Karpas-422 (cell line): ENCODE data around the gene NKG7. TPM values are rescaled to one million over a fixed set of nuclear protein-coding genes. Genes with fewer than 3 reads are reported as not detected.

ENCODE experiments used
- DNase-seq: peaks from one replicate; pipeline ENCODE4 v3.0.0-alpha.2; 2015
- H2AFZ ChIP-seq: fragments of 200-600 bp; sonication (generic); 2 replicates; pipeline ENCODE4 v1.6.1; 2014; ENCODE audit warnings: antibody characterized with exemption, low read length, mixed read lengths
- H3K27ac ChIP-seq: fragments of 200-600 bp; sonication (generic); 2 replicates; pipeline ENCODE4 v1.5.1; 2014; ENCODE audit warnings: mild to moderate bottlenecking, low read length, moderate library complexity
- H3K27me3 ChIP-seq: fragments of 200-600 bp; sonication (generic); 2 replicates; pipeline ENCODE4 v1.6.1; 2014; ENCODE audit warnings: low read length, mixed read lengths
- H3K36me3 ChIP-seq: fragments of 200-600 bp; sonication (generic); 2 replicates; pipeline ENCODE4 v1.6.1; 2014; ENCODE audit warnings: low read length, mixed read lengths; ENCODE audit not compliant: insufficient read depth
- H3K4me1 ChIP-seq: fragments of 200-600 bp; sonication (generic); 2 replicates; pipeline ENCODE4 v1.6.1; 2014; ENCODE audit warnings: mild to moderate bottlenecking, low read length, mixed read lengths
- H3K4me2 ChIP-seq: fragments of 200-600 bp; sonication (generic); 2 replicates; pipeline ENCODE4 v1.6.1; 2014; ENCODE audit warnings: low read length, low read depth, mild to moderate bottlenecking; ENCODE audit not compliant: poor library complexity, severe bottlenecking
- H3K4me3 ChIP-seq: fragments of 200-600 bp; sonication (generic); 2 replicates; pipeline ENCODE4 v1.5.1; 2014; ENCODE audit warnings: mild to moderate bottlenecking, antibody characterized with exemption, low read length, mixed read lengths
- H3K79me2 ChIP-seq: fragments of 200-600 bp; sonication (generic); 2 replicates; pipeline ENCODE4 v1.6.1; 2014; ENCODE audit warnings: mild to moderate bottlenecking, low read length, mixed read lengths
- H3K9ac ChIP-seq: fragments of 200-600 bp; sonication (generic); 2 replicates; pipeline ENCODE4 v1.6.0; 2014; ENCODE audit warnings: low read length
- H3K9me2 ChIP-seq: fragments of 200-600 bp; sonication (generic), shearing (Covaris generic); replicated peaks from 2 replicates; pipeline ENCODE4 v1.6.0; 2014; ENCODE audit warnings: mild to moderate bottlenecking, low read length, moderate library complexity; ENCODE audit not compliant: insufficient read depth
- H3K9me3 ChIP-seq: fragments of 300-700, 200-600 bp; sonication (generic); 2 replicates; pipeline ENCODE4 v1.6.1; 2014; ENCODE audit warnings: low read length, mixed read lengths
- H4K20me1 ChIP-seq: fragments of 200-600 bp; sonication (generic); 2 replicates; pipeline ENCODE4 v1.6.1; 2014; ENCODE audit warnings: mild to moderate bottlenecking, antibody characterized with exemption, low read length, low read depth; ENCODE audit not compliant: insufficient read depth
- total RNA-seq: library from RNA; depleted of rRNA; stranded (reverse); fragments of >200 nt; shearing (Covaris generic); gene quantifications from 2 replicates; pipeline ENCODE4 v1.2.3, GENCODE V29; 2014; ENCODE audit warnings: low replicate concordance

Gene NKG7
- total RNA-seq, 1 experiment from 2014 or later: not detected

- Histone ChIP-seq H4K20me1 (no peaks in the 10 kb centered on the region), H3K4me1 (peaks cover 31% of the 10 kb centered on the region)
These were observed 25.1 kb downstream of the NKG7 start for GRCh38 chr19:51347209-51347928.

GRCh38 chr19:51346742-51347141 is 25.7 kb downstream of the NKG7 start:
- Histone ChIP-seq H3K9me3 (no peaks in the 10 kb centered on the region), H3K4me2 (no peak overlapping the region), H3K4me3 (no peak overlapping the region), H3K9ac (no peak overlapping the region), H2AFZ (no peak overlapping the region), H3K79me2 (no peaks in the 10 kb centered on the region), H3K27ac (no peak overlapping the region), H3K4me1 (peaks cover 31% of the 10 kb centered on the region), H3K27me3 (no peaks in the 10 kb centered on the region), H3K36me3 (peaks cover 25% of the 10 kb centered on the region), H4K20me1 (no peaks in the 10 kb centered on the region), H3K9me2 (no peaks in the 10 kb centered on the region)
- DNase-seq: no peak

More at GRCh38 chr19:51347209-51347928, 25.1 kb downstream of the NKG7 start:
- Histone ChIP-seq H3K9ac (no peak overlapping the region), H2AFZ (no peak overlapping the region), H3K79me2 (no peaks in the 10 kb centered on the region), H3K27ac (no peak overlapping the region), H3K9me2 (no peaks in the 10 kb centered on the region), H3K36me3 (peaks cover 30% of the 10 kb centered on the region), H3K4me3 (no peak overlapping the region), H3K27me3 (no peaks in the 10 kb centered on the region), H3K9me3 (no peaks in the 10 kb centered on the region), H3K4me2 (no peak overlapping the region)
- DNase-seq: no peak

- H3K36me3 ChIP-seq: peaks cover 15% of the 10 kb centered on the region
- no peaks in the 10 kb centered on the region for H3K79me2 ChIP-seq
- DNase-seq: no peak
- H3K9ac ChIP-seq: peak overlapping the region; percentile 44
- H3K9me2 ChIP-seq: no peaks in the 10 kb centered on the region
- no peaks in the 10 kb centered on the region for H3K27me3 ChIP-seq
- H2AFZ ChIP-seq: no peak overlapping the region
- H3K9me3 ChIP-seq: no peaks in the 10 kb centered on the region
- H3K4me3 ChIP-seq: no peak overlapping the region
- no peaks in the 10 kb centered on the region for H4K20me1 ChIP-seq
- peak overlapping the region; percentile 69 for H3K27ac ChIP-seq
- H3K4me1 ChIP-seq: peaks cover 31% of the 10 kb centered on the region
- H3K4me2 ChIP-seq: peak overlapping the region; percentile 40
These were observed 27.3 kb downstream of the NKG7 start for GRCh38 chr19:51345076-51345620.

- Histone ChIP-seq H2AFZ (no peak overlapping the region), H3K36me3 (peaks cover 8% of the 10 kb centered on the region; the same call in 1 of the 2 replicates), H3K9me2 (no peaks in the 10 kb centered on the region), H3K79me2 (no peaks in the 10 kb centered on the region), H3K4me2 (peak overlapping the region; percentile 40), H3K4me1 (peaks cover 44% of the 10 kb centered on the region), H3K9ac (no peak overlapping the region), H3K27me3 (no peaks in the 10 kb centered on the region), H3K27ac (no peak overlapping the region), H3K9me3 (no peaks in the 10 kb centered on the region), H3K4me3 (no peak overlapping the region), H4K20me1 (no peaks in the 10 kb centered on the region)
- peak; percentile 54 for DNase-seq
These were observed 29.6 kb downstream of the NKG7 start for GRCh38 chr19:51342631-51343569.

- peaks cover 4% of the 10 kb centered on the region; the same call in 1 of the 2 replicates for H3K36me3 ChIP-seq
- no peaks in the 10 kb centered on the region for H3K27me3 ChIP-seq
- H3K9ac ChIP-seq: no peak within 1 kb of the TSS
- no peaks in the 10 kb centered on the region for H4K20me1 ChIP-seq
- no peaks in the 10 kb centered on the region for H3K9me2 ChIP-seq
- no peak within 1 kb of the TSS for H3K27ac ChIP-seq
- no peaks in the 10 kb centered on the region for H3K9me3 ChIP-seq
- no peak within 1 kb of the TSS for H3K4me2 ChIP-seq
- H3K4me3 ChIP-seq: no peak within 1 kb of the TSS
- no peaks in the 10 kb centered on the region for H3K79me2 ChIP-seq
- DNase-seq: peak; percentile 55
- no peak within 1 kb of the TSS for H2AFZ ChIP-seq
- peaks cover 44% of the 10 kb centered on the region for H3K4me1 ChIP-seq
These were observed 30.4 kb downstream of the NKG7 start, which contains the start of gene VSIG10L for GRCh38 chr19:51341976-51342580. Gene VSIG10L, minus strand, starts transcription at chr19:51342139. Its CDS starts 15 bp downstream, at chr19:51342124.

- no peak for DNase-seq
- H3K9me3 ChIP-seq: no peaks in the 10 kb centered on the region
- H3K9ac ChIP-seq: no peak overlapping the region
- no peaks in the 10 kb centered on the region; the same call in 1 of the 2 replicates for H3K36me3 ChIP-seq
- H3K4me1 ChIP-seq: peaks cover 44% of the 10 kb centered on the region
- no peaks in the 10 kb centered on the region for H4K20me1 ChIP-seq
- H3K27me3 ChIP-seq: no peaks in the 10 kb centered on the region
- no peak overlapping the region for H3K4me2 ChIP-seq
- no peaks in the 10 kb centered on the region for H3K9me2 ChIP-seq
- no peaks in the 10 kb centered on the region for H3K79me2 ChIP-seq
- H3K4me3 ChIP-seq: no peak overlapping the region
- no peak overlapping the region for H2AFZ ChIP-seq
- H3K27ac ChIP-seq: no peak overlapping the region
These were observed 31.4 kb downstream of the NKG7 start for GRCh38 chr19:51341066-51341465.

GRCh38 chr19:51339687-51340656 is 32.5 kb downstream of the NKG7 start:
- no peak overlapping the region for H2AFZ ChIP-seq
- peak overlapping the region; percentile 66; the same call in 1 of the 2 replicates for H3K4me3 ChIP-seq

More at GRCh38 chr19:51339687-51340656, 32.5 kb downstream of the NKG7 start:
- H3K4me1 ChIP-seq: peaks cover 38% of the 10 kb centered on the region
- no peaks in the 10 kb centered on the region for H3K27me3 ChIP-seq
- H3K79me2 ChIP-seq: no peaks in the 10 kb centered on the region
- H3K4me2 ChIP-seq: peak overlapping the region; percentile 65
- no peaks in the 10 kb centered on the region for H3K9me2 ChIP-seq
- H3K36me3 ChIP-seq: no peaks in the 10 kb centered on the region
- H4K20me1 ChIP-seq: no peaks in the 10 kb centered on the region
- H3K27ac ChIP-seq: no peak overlapping the region
- peak overlapping the region; percentile 67; the same call in 1 of the 2 replicates for H3K9ac ChIP-seq
- DNase-seq: peak; percentile 97
- no peaks in the 10 kb centered on the region for H3K9me3 ChIP-seq
